Measurements from ENCODE around the gene ATP8B1.
A peak's percentile ranks its signal among the peaks of the same experiment; 100 is the strongest.

ATP8B1 gene

GRCh38 chr18:57806978-57807285, 3.8 kb upstream of the ATP8B1 start:
- Histone ChIP-seq H3K27ac (ENCODE audit: low read depth, low read length) (peak overlapping the region; percentile 19), H3K27me3 (ENCODE audit: control insufficient read depth in 5 of 5, insufficient read depth in 4 of 5, low read length in 5 of 5) (no peaks in the 10 kb centered on the region), H3K4me3 (ENCODE audit: low read depth in 1 of 5, low read length in 5 of 5) (no peak overlapping the region), H3K4me1 (ENCODE audit: control insufficient read depth in 5 of 5, insufficient read depth in 5 of 5, low read length in 5 of 5) (peaks cover 0 to 34% (median 23%) of the 10 kb centered on the region in 5 donors), H3K9ac (ENCODE audit: low read length in 5 of 5) (peak overlapping the region in 1 of 5 donors; percentile 32), H3K9me3 (ENCODE audit: control insufficient read depth in 5 of 5, low read length in 5 of 5) (peaks cover 0 to 4% (median 2%) of the 10 kb centered on the region in 5 donors), H3K36me3 (ENCODE audit: control insufficient read depth in 5 of 5, insufficient read depth in 5 of 5, low read length in 5 of 5) (no peaks in the 10 kb centered on the region)

DNA sequence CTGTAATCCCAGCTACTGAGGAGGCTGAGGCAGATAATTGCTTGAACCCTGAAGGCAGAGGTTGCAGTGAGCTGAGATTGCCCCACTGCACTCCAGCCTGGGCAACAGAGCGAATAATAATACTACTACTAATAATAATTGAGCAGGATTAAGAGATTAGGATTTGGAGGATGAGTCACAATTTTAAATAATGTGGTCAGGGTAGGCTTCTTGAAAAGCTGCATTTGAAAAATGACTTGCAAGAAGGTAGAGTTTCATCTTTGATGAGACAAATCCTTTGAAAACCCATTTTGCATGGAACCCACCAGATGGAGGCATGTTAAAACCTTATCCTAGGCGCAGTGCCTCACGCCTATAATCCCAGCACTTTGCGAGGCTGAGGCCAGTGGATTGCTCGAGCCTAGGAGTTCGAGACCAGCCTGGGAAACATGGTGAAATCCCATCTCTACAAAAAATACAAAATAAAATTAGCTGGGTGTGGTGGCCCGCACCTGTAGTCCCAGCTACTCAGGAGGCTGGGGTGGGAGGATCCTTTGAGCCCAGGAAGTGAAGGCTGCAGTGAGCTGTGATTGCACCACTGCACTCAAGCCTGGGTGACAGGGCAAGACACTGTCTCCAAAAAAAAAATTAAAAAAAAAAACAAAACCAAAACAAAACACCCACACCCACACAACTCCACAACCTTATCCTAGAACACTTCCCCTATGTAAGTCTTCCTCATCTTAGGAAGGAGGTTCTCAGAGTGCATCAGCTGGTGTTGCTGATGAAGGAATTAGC, 3.3 kb upstream of the ATP8B1 start:
- peaks cover 0 to 39% (median 29%) of the 10 kb centered on the region in 5 donors for H3K4me1 ChIP-seq (ENCODE audit: control insufficient read depth in 5 of 5, insufficient read depth in 5 of 5, low read length in 5 of 5)
- H3K9me3 ChIP-seq (ENCODE audit: control insufficient read depth in 5 of 5, low read length in 5 of 5) = no peaks in the 10 kb centered on the region
- no peak overlapping the region for H3K4me3 ChIP-seq (ENCODE audit: low read depth in 1 of 5, low read length in 5 of 5)
- H3K36me3 ChIP-seq (ENCODE audit: control insufficient read depth in 5 of 5, insufficient read depth in 5 of 5, low read length in 5 of 5) = no peaks in the 10 kb centered on the region
- peak overlapping the region; percentile 19 for H3K27ac ChIP-seq (ENCODE audit: low read depth, low read length)
- H3K9ac ChIP-seq (ENCODE audit: low read length in 5 of 5) = no peak overlapping the region
- peaks cover 0 to 3% (median 0%) of the 10 kb centered on the region in 5 donors for H3K27me3 ChIP-seq (ENCODE audit: control insufficient read depth in 5 of 5, insufficient read depth in 4 of 5, low read length in 5 of 5)

- Histone ChIP-seq H3K36me3 (ENCODE audit: control insufficient read depth in 5 of 5, insufficient read depth in 5 of 5, low read length in 5 of 5) (no peaks in the 10 kb centered on the region), H3K9me3 (ENCODE audit: control insufficient read depth in 5 of 5, low read length in 5 of 5) (no peaks in the 10 kb centered on the region), H3K27me3 (ENCODE audit: control insufficient read depth in 5 of 5, insufficient read depth in 4 of 5, low read length in 5 of 5) (peaks cover 0 to 3% (median 0%) of the 10 kb centered on the region in 5 donors), H3K9ac (ENCODE audit: low read length in 5 of 5) (no peak overlapping the region), H3K4me1 (ENCODE audit: control insufficient read depth in 5 of 5, insufficient read depth in 5 of 5, low read length in 5 of 5) (peaks cover 0 to 39% (median 31%) of the 10 kb centered on the region in 5 donors), H3K4me3 (ENCODE audit: low read depth in 1 of 5, low read length in 5 of 5) (no peak overlapping the region), H3K27ac (ENCODE audit: low read depth, low read length) (no peak overlapping the region)
These were observed 2.0 kb upstream of the ATP8B1 start for GRCh38 chr18:57805117-57805516.

GRCh38 chr18:57804557-57804956, 1.4 kb upstream of the ATP8B1 start:
- Histone ChIP-seq H3K27me3 (ENCODE audit: control insufficient read depth in 5 of 5, insufficient read depth in 4 of 5, low read length in 5 of 5) (peaks cover 0 to 3% (median 0%) of the 10 kb centered on the region in 5 donors), H3K27ac (ENCODE audit: low read depth, low read length) (no peak overlapping the region), H3K36me3 (ENCODE audit: control insufficient read depth in 5 of 5, insufficient read depth in 5 of 5, low read length in 5 of 5) (no peaks in the 10 kb centered on the region), H3K4me3 (ENCODE audit: low read depth in 1 of 5, low read length in 5 of 5) (no peak overlapping the region), H3K4me1 (ENCODE audit: control insufficient read depth in 5 of 5, insufficient read depth in 5 of 5, low read length in 5 of 5) (peaks cover 0 to 39% (median 31%) of the 10 kb centered on the region in 5 donors), H3K9me3 (ENCODE audit: control insufficient read depth in 5 of 5, low read length in 5 of 5) (no peaks in the 10 kb centered on the region), H3K9ac (ENCODE audit: low read length in 5 of 5) (no peak overlapping the region)

DNA sequence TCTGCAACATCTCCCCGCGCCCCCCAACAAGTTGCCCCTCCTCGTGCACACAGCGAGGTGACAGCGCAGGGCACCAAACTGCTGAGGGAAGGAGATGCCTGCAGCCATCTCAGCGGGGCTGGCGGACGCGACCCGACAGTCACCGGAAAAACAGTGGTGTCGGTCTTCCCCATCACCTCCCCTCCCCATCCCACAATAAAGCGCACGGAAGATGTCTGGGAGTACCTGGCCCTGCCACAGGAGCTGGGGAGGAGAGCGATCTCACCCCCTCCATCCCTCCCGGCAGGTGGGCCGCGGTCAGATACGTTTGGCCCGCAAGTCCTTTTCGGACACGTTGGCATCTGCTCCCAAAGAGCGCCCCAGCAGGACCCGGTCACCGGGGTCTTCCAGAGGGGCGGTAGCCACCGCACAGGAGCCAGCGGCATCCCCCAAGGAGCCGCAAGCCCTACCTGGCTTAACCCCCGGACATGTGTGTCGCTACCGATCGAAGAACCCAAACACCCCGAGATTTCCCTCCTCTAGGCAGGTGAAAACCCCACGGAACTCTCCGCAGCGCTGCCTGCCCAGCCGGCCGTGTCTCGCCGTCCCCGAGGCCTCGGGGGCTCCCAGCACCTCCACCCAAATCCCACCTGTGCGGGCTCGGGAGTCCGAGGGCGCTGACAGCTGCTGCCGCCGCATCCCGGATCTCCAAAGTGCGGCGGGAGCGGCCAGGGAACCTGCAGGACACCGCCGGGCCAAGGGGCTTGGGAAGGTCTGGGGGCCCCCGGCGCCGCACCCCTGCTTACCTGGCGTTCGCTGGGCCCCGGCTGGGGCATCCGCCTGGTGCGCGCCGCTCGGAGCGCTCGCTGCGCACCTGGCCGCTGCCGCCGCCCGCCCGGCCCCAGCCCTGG, 657 bp downstream of the ATP8B1 start:
- Histone ChIP-seq H3K4me1 (ENCODE audit: control insufficient read depth in 5 of 5, insufficient read depth in 5 of 5, low read length in 5 of 5) (peaks cover 0 to 40% (median 34%) of the 10 kb centered on the region in 5 donors), H3K9me3 (ENCODE audit: control insufficient read depth in 5 of 5, low read length in 5 of 5) (no peaks in the 10 kb centered on the region), H3K4me3 (ENCODE audit: low read depth in 1 of 5, low read length in 5 of 5) (peak overlapping the region; percentile 59 to 91 (median 82)), H3K9ac (ENCODE audit: low read length in 5 of 5) (peak overlapping the region in 3 of 5 donors; percentile 30 to 81 (median 69)), H3K27me3 (ENCODE audit: control insufficient read depth in 5 of 5, insufficient read depth in 4 of 5, low read length in 5 of 5) (peaks cover 0 to 3% (median 0%) of the 10 kb centered on the region in 5 donors), H3K36me3 (ENCODE audit: control insufficient read depth in 5 of 5, insufficient read depth in 5 of 5, low read length in 5 of 5) (no peaks in the 10 kb centered on the region), H3K27ac (ENCODE audit: low read depth, low read length) (peak overlapping the region; percentile 52)

- Histone ChIP-seq H3K4me1 (ENCODE audit: control insufficient read depth in 5 of 5, insufficient read depth in 5 of 5, low read length in 5 of 5) (peaks cover 0 to 33% (median 29%) of the 10 kb centered on the region in 5 donors), H3K36me3 (ENCODE audit: control insufficient read depth in 5 of 5, insufficient read depth in 5 of 5, low read length in 5 of 5) (no peaks in the 10 kb centered on the region), H3K9me3 (ENCODE audit: control insufficient read depth in 5 of 5, low read length in 5 of 5) (no peaks in the 10 kb centered on the region), H3K4me3 (ENCODE audit: low read depth in 1 of 5, low read length in 5 of 5) (peak overlapping the region; percentile 59 to 91 (median 82)), H3K27ac (ENCODE audit: low read depth, low read length) (peak overlapping the region; percentile 52), H3K27me3 (ENCODE audit: control insufficient read depth in 5 of 5, insufficient read depth in 4 of 5, low read length in 5 of 5) (peaks cover 0 to 3% (median 0%) of the 10 kb centered on the region in 5 donors), H3K9ac (ENCODE audit: low read length in 5 of 5) (peak overlapping the region in 2 of 5 donors; percentile 69 to 81)
These were observed 1.3 kb downstream of the ATP8B1 start for GRCh38 chr18:57801761-57802212.

- peaks cover 0 to 29% (median 28%) of the 10 kb centered on the region in 5 donors for H3K4me1 ChIP-seq (ENCODE audit: control insufficient read depth in 5 of 5, insufficient read depth in 5 of 5, low read length in 5 of 5)
- H3K27ac ChIP-seq (ENCODE audit: low read depth, low read length) = peak overlapping the region; percentile 52
- H3K36me3 ChIP-seq (ENCODE audit: control insufficient read depth in 5 of 5, insufficient read depth in 5 of 5, low read length in 5 of 5) = no peaks in the 10 kb centered on the region
- peak overlapping the region in 1 of 5 donors; percentile 81 for H3K9ac ChIP-seq (ENCODE audit: low read length in 5 of 5)
- no peaks in the 10 kb centered on the region for H3K9me3 ChIP-seq (ENCODE audit: control insufficient read depth in 5 of 5, low read length in 5 of 5)
- peaks cover 0 to 3% (median 0%) of the 10 kb centered on the region in 5 donors for H3K27me3 ChIP-seq (ENCODE audit: control insufficient read depth in 5 of 5, insufficient read depth in 4 of 5, low read length in 5 of 5)
- H3K4me3 ChIP-seq (ENCODE audit: low read depth in 1 of 5, low read length in 5 of 5) = peak overlapping the region; percentile 59 to 91 (median 82)
These were observed 1.8 kb downstream of the ATP8B1 start for GRCh38 chr18:57801325-57801724.

- Histone ChIP-seq H3K4me1 (ENCODE audit: control insufficient read depth in 5 of 5, insufficient read depth in 5 of 5, low read length in 5 of 5) (peaks cover 0 to 29% (median 28%) of the 10 kb centered on the region in 5 donors), H3K27ac (ENCODE audit: low read depth, low read length) (no peak overlapping the region), H3K9me3 (ENCODE audit: control insufficient read depth in 5 of 5, low read length in 5 of 5) (peaks cover 0 to 2% (median 0%) of the 10 kb centered on the region in 5 donors), H3K4me3 (ENCODE audit: low read depth in 1 of 5, low read length in 5 of 5) (no peak overlapping the region), H3K36me3 (ENCODE audit: control insufficient read depth in 5 of 5, insufficient read depth in 5 of 5, low read length in 5 of 5) (no peaks in the 10 kb centered on the region), H3K9ac (ENCODE audit: low read length in 5 of 5) (no peak overlapping the region), H3K27me3 (ENCODE audit: control insufficient read depth in 5 of 5, insufficient read depth in 4 of 5, low read length in 5 of 5) (peaks cover 0 to 3% (median 0%) of the 10 kb centered on the region in 5 donors)
These were observed 4.3 kb downstream of the ATP8B1 start for GRCh38 chr18:57798713-57799373.

DNA sequence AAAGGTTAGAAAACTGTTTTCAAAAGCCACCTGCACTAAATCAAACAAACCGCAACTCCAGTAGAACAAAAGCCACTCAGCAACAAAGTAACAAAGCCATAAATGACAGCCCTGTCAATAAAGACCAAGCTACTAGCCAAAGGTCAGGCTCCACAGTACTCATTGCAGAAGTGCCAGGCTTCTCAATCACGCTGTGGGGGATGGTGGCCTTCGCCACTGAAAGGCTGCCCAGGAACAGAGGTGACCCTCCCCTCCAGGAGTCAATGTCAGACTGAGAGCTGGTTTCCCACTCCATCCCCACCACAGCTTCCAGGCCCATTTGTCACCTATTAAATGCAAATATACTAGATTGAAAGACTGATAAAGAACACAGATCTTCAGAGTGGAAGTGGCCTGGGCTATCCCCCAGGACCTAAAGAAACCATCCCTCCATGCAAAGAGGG, 5.9 kb downstream of the ATP8B1 start:
- Histone ChIP-seq H3K9me3 (ENCODE audit: control insufficient read depth in 5 of 5, low read length in 5 of 5) (peaks cover 0 to 2% (median 0%) of the 10 kb centered on the region in 5 donors), H3K4me1 (ENCODE audit: control insufficient read depth in 5 of 5, insufficient read depth in 5 of 5, low read length in 5 of 5) (peaks cover 5 to 29% (median 24%) of the 10 kb centered on the region in 5 donors), H3K9ac (ENCODE audit: low read length in 5 of 5) (no peak overlapping the region), H3K27ac (ENCODE audit: low read depth, low read length) (no peak overlapping the region), H3K27me3 (ENCODE audit: control insufficient read depth in 5 of 5, insufficient read depth in 4 of 5, low read length in 5 of 5) (peaks cover 0 to 3% (median 0%) of the 10 kb centered on the region in 5 donors), H3K4me3 (ENCODE audit: low read depth in 1 of 5, low read length in 5 of 5) (no peak overlapping the region), H3K36me3 (ENCODE audit: control insufficient read depth in 5 of 5, insufficient read depth in 5 of 5, low read length in 5 of 5) (no peaks in the 10 kb centered on the region)

Measured in subcutaneous abdominal adipose tissue (tissue), 5 donors.